NCI-H345 treated with DMSO at 0.1 percent for 48 hours (cell line): Measurements from ENCODE around the gene IVD.

ENCODE experiments used
- DNase-seq: peaks from one replicate; lab custom pipeline; 2025; ENCODE audit not compliant: unreplicated experiment; lab: John Stamatoyannopoulos, UW

Gene IVD

GRCh38 chr15:40436892-40437751 is 31.5 kb downstream of the IVD start:
- no peak for DNase-seq

GRCh38 chr15:40437752-40438687 is 32.4 kb downstream of the IVD start:
- no peak for DNase-seq

- no peak for DNase-seq
Observed at GRCh38 chr15:40438712-40439111, 33.1 kb downstream of the IVD start.

- DNase-seq, result no peak
Observed at GRCh38 chr15:40439461-40439959, 33.9 kb downstream of the IVD start.

GRCh38 chr15:40439960-40440742 is 34.6 kb downstream of the IVD start:
- DNase-seq, result no peak

GRCh38 chr15:40440743-40441564 is 35.4 kb downstream of the IVD start, which contains the start of gene BAHD1:
BAHD1 (plus strand) TSS chr15:40440953; CDS start chr15:40458465, 17,512 bp downstream.
- peak; percentile 29 for DNase-seq

- DNase-seq, result no peak
Observed at GRCh38 chr15:40441565-40442531, 36.3 kb downstream of the IVD start.

GRCh38 chr15:40443255-40443654 is 37.7 kb downstream of the IVD start:
- no peak for DNase-seq

- no peak for DNase-seq
Observed at GRCh38 chr15:40443846-40444245, 38.3 kb downstream of the IVD start.

- DNase-seq, result no peak
Observed at GRCh38 chr15:40444736-40445135, 39.1 kb downstream of the IVD start.

- DNase-seq, result no peak
Observed at GRCh38 chr15:40445421-40445922, 39.9 kb downstream of the IVD start.

GRCh38 chr15:40446144-40446543 is 40.5 kb downstream of the IVD start:
- DNase-seq, result no peak

GRCh38 chr15:40448354-40448753 is 42.8 kb downstream of the IVD start:
- no peak for DNase-seq

- no peak for DNase-seq
Observed at GRCh38 chr15:40449275-40449674, 43.7 kb downstream of the IVD start.

GRCh38 chr15:40450047-40450446 is 44.5 kb downstream of the IVD start:
- DNase-seq, result no peak

GRCh38 chr15:40451527-40452158 is 46.0 kb downstream of the IVD start:
- DNase-seq, result no peak

GRCh38 chr15:40452296-40453090 is 46.9 kb downstream of the IVD start:
- no peak for DNase-seq
